Measurements from ENCODE around the gene KIAA1755.

KIAA1755 gene

DNA sequence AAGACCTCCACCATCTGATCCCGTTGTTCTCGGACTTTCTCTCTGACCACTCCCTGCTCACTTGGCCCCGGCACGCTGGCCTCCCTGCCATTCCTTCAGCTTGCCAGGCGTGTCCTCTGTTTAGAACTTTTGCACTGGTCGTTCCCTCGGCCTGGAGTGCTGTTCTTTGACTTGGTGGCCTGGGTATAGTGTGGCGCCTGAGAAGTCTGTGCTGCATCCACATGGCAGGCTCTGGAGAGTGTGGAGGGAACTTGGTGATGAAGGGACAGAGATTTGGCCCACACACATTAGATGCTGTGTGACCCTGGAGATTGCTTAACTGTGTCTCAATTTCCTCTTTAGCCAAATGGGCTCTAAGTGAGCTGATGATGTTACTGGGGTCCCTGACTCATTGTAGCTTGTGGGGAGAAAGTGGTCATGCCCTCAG, 82.5 kb downstream of the KIAA1755 start:
- Histone ChIP-seq H3K36me3 (ENCODE audit: insufficient read depth, low read length) (no peaks in the 10 kb centered on the region), H3K9ac (ENCODE audit: low read depth, low read length, poor library complexity, severe bottlenecking) (no peak overlapping the region), H3K4me2 (ENCODE audit: low read depth, low read length, poor library complexity, severe bottlenecking) (no peak overlapping the region), H3K9me2 (replicated peaks; ENCODE audit: low read depth, low read length) (no peaks in the 10 kb centered on the region), H3K9me3 (ENCODE audit: insufficient read depth, low read depth, low read length) (no peaks in the 10 kb centered on the region), H3K79me2 (ENCODE audit: insufficient read depth, low read length) (no peaks in the 10 kb centered on the region), H3K4me1 (ENCODE audit: insufficient read depth, low read length, poor library complexity, severe bottlenecking) (no peaks in the 10 kb centered on the region), H3K4me3 (ENCODE audit: low read length, poor library complexity, severe bottlenecking) (no peak overlapping the region), H3F3A (ENCODE audit: low read depth) (no peaks in the 10 kb centered on the region), H2AFZ (ENCODE audit: low read length) (no peak overlapping the region), H3K27me3 (ENCODE audit: insufficient read depth, low read length, poor library complexity, severe bottlenecking) (no peaks in the 10 kb centered on the region), H4K20me1 (ENCODE audit: insufficient read depth, low read length, poor library complexity, severe bottlenecking) (no peaks in the 10 kb centered on the region)
- TF ChIP-seq EZH2phosphoT487 (IDR thresholded peaks at IDR 0.05; ENCODE audit: borderline replicate concordance) = no peak
- TF ChIP-seq, protein P1, sequence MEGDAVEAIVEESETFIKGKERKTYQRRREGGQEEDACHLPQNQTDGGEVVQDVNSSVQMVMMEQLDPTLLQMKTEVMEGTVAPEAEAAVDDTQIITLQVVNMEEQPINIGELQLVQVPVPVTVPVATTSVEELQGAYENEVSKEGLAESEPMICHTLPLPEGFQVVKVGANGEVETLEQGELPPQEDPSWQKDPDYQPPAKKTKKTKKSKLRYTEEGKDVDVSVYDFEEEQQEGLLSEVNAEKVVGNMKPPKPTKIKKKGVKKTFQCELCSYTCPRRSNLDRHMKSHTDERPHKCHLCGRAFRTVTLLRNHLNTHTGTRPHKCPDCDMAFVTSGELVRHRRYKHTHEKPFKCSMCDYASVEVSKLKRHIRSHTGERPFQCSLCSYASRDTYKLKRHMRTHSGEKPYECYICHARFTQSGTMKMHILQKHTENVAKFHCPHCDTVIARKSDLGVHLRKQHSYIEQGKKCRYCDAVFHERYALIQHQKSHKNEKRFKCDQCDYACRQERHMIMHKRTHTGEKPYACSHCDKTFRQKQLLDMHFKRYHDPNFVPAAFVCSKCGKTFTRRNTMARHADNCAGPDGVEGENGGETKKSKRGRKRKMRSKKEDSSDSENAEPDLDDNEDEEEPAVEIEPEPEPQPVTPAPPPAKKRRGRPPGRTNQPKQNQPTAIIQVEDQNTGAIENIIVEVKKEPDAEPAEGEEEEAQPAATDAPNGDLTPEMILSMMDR (conservative IDR thresholded peaks at IDR 0.05; ENCODE audit: low read length) = no peak

DNA sequence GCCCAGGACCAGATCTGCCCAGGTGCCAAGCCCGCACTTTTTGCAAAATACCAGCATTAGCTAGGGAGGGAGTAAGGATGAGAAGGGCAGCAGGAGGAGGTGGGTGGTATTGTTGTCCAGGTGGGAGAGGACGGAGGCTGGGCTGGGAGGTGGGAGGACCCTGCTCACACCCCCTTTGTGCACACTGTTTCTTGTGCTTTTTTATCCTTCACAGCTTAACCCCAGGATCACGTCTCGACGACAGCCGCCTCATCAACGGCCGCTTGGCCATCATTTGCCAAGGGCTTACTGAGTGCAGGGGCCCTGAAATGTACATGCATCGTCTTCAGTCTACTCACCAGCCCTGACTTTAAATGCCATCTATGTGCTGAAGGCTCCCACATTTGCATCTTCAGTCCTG, 83.3 kb downstream of the KIAA1755 start:
- H3K9me3 ChIP-seq (ENCODE audit: insufficient read depth, low read depth, low read length) = no peaks in the 10 kb centered on the region
- no peak overlapping the region for H3K4me2 ChIP-seq (ENCODE audit: low read depth, low read length, poor library complexity, severe bottlenecking)
- TF ChIP-seq EZH2phosphoT487 (IDR thresholded peaks at IDR 0.05; ENCODE audit: borderline replicate concordance) = no peak
- TF ChIP-seq, protein P1 (conservative IDR thresholded peaks at IDR 0.05; ENCODE audit: low read length) = no peak
- no peaks in the 10 kb centered on the region for H3K36me3 ChIP-seq (ENCODE audit: insufficient read depth, low read length)
- no peaks in the 10 kb centered on the region for H4K20me1 ChIP-seq (ENCODE audit: insufficient read depth, low read length, poor library complexity, severe bottlenecking)
- H3K79me2 ChIP-seq (ENCODE audit: insufficient read depth, low read length) = no peaks in the 10 kb centered on the region
- H2AFZ ChIP-seq (ENCODE audit: low read length) = no peak overlapping the region
- no peak overlapping the region for H3K4me3 ChIP-seq (ENCODE audit: low read length, poor library complexity, severe bottlenecking)
- H3K4me1 ChIP-seq (ENCODE audit: insufficient read depth, low read length, poor library complexity, severe bottlenecking) = no peaks in the 10 kb centered on the region
- H3F3A ChIP-seq (ENCODE audit: low read depth) = no peaks in the 10 kb centered on the region
- no peaks in the 10 kb centered on the region for H3K27me3 ChIP-seq (ENCODE audit: insufficient read depth, low read length, poor library complexity, severe bottlenecking)
- no peak overlapping the region for H3K9ac ChIP-seq (ENCODE audit: low read depth, low read length, poor library complexity, severe bottlenecking)
- no peaks in the 10 kb centered on the region for H3K9me2 ChIP-seq (replicated peaks; ENCODE audit: low read depth, low read length)

DNA sequence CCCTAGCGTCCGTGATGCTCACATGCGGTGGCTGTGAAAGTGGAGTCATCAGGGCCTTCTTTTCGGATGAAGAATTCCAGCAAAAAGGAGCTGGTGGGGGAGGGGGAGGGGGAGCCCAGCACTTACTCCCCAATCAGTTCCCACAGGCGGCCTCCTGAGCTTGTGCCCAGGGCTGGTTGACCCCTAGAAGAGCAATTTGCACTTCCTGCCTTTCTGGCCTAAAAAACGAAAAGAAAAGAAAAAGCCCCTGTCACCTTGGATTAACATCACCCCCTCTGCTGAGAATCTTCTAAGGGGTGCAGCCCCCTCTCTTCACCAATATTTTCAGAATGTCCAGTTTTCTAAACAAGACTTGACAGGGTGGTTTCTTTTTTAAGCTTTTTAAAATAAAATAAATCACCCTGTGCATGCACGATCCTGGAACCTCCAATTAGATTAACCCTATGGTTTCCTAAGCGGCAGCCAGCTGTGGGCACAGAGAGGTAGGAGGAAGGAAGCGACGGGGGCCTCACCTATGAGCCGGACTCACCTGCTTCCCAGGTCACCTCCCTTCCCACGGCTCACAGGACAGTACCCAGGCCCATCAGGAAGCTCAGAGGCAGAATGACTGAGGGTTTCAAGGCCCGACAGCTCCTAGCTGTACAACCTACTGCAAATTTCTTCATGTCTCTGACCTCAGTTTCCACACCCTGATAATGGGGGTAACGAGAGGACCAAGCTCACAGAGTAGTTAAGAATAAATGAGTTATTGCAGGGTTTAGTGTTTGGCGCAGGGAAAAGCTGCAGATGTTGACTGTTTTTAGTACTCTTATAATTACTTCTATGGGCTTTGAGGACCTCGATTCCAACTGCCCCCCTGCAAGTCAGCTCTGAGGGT, 85.0 kb downstream of the KIAA1755 start:
- Histone ChIP-seq H3K9me3 (ENCODE audit: insufficient read depth, low read depth, low read length) (no peaks in the 10 kb centered on the region), H3K36me3 (ENCODE audit: insufficient read depth, low read length) (no peaks in the 10 kb centered on the region), H3K4me2 (ENCODE audit: low read depth, low read length, poor library complexity, severe bottlenecking) (no peak overlapping the region), H3K79me2 (ENCODE audit: insufficient read depth, low read length) (no peaks in the 10 kb centered on the region), H3K9me2 (replicated peaks; ENCODE audit: low read depth, low read length) (no peaks in the 10 kb centered on the region), H3F3A (ENCODE audit: low read depth) (no peaks in the 10 kb centered on the region), H2AFZ (ENCODE audit: low read length) (no peak overlapping the region), H3K9ac (ENCODE audit: low read depth, low read length, poor library complexity, severe bottlenecking) (no peak overlapping the region), H3K27me3 (ENCODE audit: insufficient read depth, low read length, poor library complexity, severe bottlenecking) (no peaks in the 10 kb centered on the region), H3K4me3 (ENCODE audit: low read length, poor library complexity, severe bottlenecking) (no peak overlapping the region), H4K20me1 (ENCODE audit: insufficient read depth, low read length, poor library complexity, severe bottlenecking) (no peaks in the 10 kb centered on the region), H3K4me1 (ENCODE audit: insufficient read depth, low read length, poor library complexity, severe bottlenecking) (no peaks in the 10 kb centered on the region)
- TF ChIP-seq EZH2phosphoT487 (IDR thresholded peaks at IDR 0.05; ENCODE audit: borderline replicate concordance) = no peak
- TF ChIP-seq, protein P1 (conservative IDR thresholded peaks at IDR 0.05; ENCODE audit: low read length) = no peak
